PC-9 (cell line): ENCODE measurements around the gene KDM4B. TPM values are rescaled to one million over a fixed set of nuclear protein-coding genes. Genes with fewer than 3 reads are reported as not detected.
"Not testable (repeated sequence)": the region's sequence is repeated elsewhere in the genome, so short reads cannot be mapped to it uniquely, and the experiment has no call there.

Source experiments
- BruUV-seq: library from RNA; stranded (reverse); fragments of 400-500 nt; replicated peaks from 2 replicates; lab custom pipeline; 2021; lab: Mats Ljungman, UMichigan
- CTCF ChIA-PET: fragments of 300-600 bp; sonication (Branson Sonifier 250); formaldehyde crosslinking; loops from one replicate; lab custom pipeline; 2022; ENCODE audit warnings: antibody characterized with exemption; lab: Charles Lee
- POLR2A ChIA-PET: fragments of 300-600 bp; sonication (Branson Sonifier 250); formaldehyde crosslinking; loops from one replicate; lab custom pipeline; 2022; ENCODE audit warnings: antibody characterized with exemption; ENCODE audit not compliant: unreplicated experiment; lab: Charles Lee
- DNase-seq, 2 experiments: peaks; one replicate each; pipeline versions ENCODE4 v3.0.0 to v3.0.0-alpha.2; 2015 to 2022; ENCODE audit warnings: mixed read lengths in 1 of 2
- H2AFZ ChIP-seq: fragments of 200-600 bp; sonication (generic); 2 replicates; pipeline ENCODE4 v1.8.1; 2017; ENCODE audit warnings: antibody characterized with exemption
- H3F3A ChIP-seq: fragments of 200-600 bp; sonication (generic); 2 replicates; pipeline ENCODE4 v1.8.1; 2017; ENCODE audit warnings: antibody characterized with exemption, mild to moderate bottlenecking, low read depth; ENCODE audit not compliant: insufficient read depth
- H3K27ac ChIP-seq: fragments of 200-600 bp; sonication (generic); 2 replicates; pipeline ENCODE4 v1.6.1; 2016; ENCODE audit warnings: mixed run types
- H3K27me3 ChIP-seq: fragments of 200-600 bp; sonication (generic); 2 replicates; pipeline ENCODE4 v1.6.1; 2016; ENCODE audit warnings: low read depth, mixed run types; ENCODE audit not compliant: insufficient read depth
- H3K36me3 ChIP-seq: fragments of 200-600 bp; sonication (generic); 2 replicates; pipeline ENCODE4 v1.6.1; 2016; ENCODE audit warnings: low read depth, mixed run types
- H3K4me1 ChIP-seq: fragments of 200-600 bp; sonication (generic); replicated peaks from 2 replicates; pipeline ENCODE4 v1.6.1; 2016; ENCODE audit warnings: mixed run types; ENCODE audit not compliant: insufficient read depth
- H3K4me2 ChIP-seq: fragments of 200-600 bp; sonication (generic); 2 replicates; pipeline ENCODE4 v1.6.1; 2017; ENCODE audit warnings: mixed run types
- H3K4me3 ChIP-seq: fragments of 200-600 bp; sonication (generic); 2 replicates; pipeline ENCODE4 v1.6.1; 2016; ENCODE audit warnings: mixed run types
- H3K79me2 ChIP-seq: fragments of 200-600 bp; sonication (generic); 2 replicates; pipeline ENCODE4 v1.6.1; 2017; ENCODE audit warnings: low read depth, mixed run types
- H3K9me2 ChIP-seq: fragments of 200-600 bp; sonication (generic); 2 replicates; pipeline ENCODE4 v1.8.1; 2017; ENCODE audit warnings: mild to moderate bottlenecking; ENCODE audit not compliant: insufficient read depth
- H3K9me3 ChIP-seq: fragments of 200-600 bp; sonication (generic); 2 replicates; pipeline ENCODE4 v1.8.1; 2016; ENCODE audit warnings: low read depth; ENCODE audit not compliant: insufficient read depth
- H4K20me1 ChIP-seq: fragments of 200-600 bp; sonication (generic); 2 replicates; pipeline ENCODE4 v1.8.1; 2017; ENCODE audit not compliant: insufficient read depth
- EZH2 ChIP-seq: fragments of 200-600 bp; sonication (generic); IDR thresholded peaks from 2 replicates; pipeline ENCODE4 v1.8.0; 2017; ENCODE audit warnings: antibody characterized with exemption, low read depth
- intact Hi-C: fragments of 100-400 bp; cut with micrococcal nuclease; formaldehyde crosslinking; loops from one replicate; pipeline ENCODE4 v1.10.0; 2022; ENCODE audit not compliant: unreplicated experiment
- total RNA-seq: library from RNA; stranded (reverse); gene quantifications from 2 replicates; pipeline ENCODE4 v1.2.3, GENCODE V29; 2021
- TF ChIP-seq, protein P1 (sequence below): fragments of 200-600 bp; sonication (generic); conservative IDR thresholded peaks from 2 replicates; pipeline ENCODE4 v1.6.1; 2017; ENCODE audit warnings: mixed run types, antibody characterized with exemption, mild to moderate bottlenecking, moderate library complexity

The KDM4B gene
- total RNA-seq, 1 experiment from 2014 or later: 19.5 TPM

DNA sequence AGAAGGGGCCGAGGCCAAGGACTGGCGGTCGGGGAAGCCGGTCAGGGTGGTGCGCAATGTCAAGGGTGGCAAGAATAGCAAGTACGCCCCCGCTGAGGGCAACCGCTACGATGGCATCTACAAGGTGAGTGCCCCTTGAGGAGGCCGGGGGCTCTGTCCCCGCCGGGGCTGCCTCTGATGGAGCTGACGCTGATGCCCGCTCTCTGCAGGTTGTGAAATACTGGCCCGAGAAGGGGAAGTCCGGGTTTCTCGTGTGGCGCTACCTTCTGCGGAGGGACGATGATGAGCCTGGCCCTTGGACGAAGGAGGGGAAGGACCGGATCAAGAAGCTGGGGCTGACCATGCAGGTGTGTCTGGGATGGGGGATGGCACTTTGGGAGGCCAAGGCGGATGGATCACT lies 18.3 kb upstream of the KDM4B start:
- H3K27ac ChIP-seq, H3K9me2 ChIP-seq, H4K20me1 ChIP-seq, DNase-seq, BruUV-seq, intact Hi-C loops, H3K36me3 ChIP-seq, POLR2A ChIA-PET, H3F3A ChIP-seq, CTCF ChIA-PET, H3K4me2 ChIP-seq, H3K27me3 ChIP-seq, H3K79me2 ChIP-seq, H2AFZ ChIP-seq, H3K4me3 ChIP-seq, H3K9me3 ChIP-seq, H3K4me1 ChIP-seq: not testable (repeated sequence)

DNA sequence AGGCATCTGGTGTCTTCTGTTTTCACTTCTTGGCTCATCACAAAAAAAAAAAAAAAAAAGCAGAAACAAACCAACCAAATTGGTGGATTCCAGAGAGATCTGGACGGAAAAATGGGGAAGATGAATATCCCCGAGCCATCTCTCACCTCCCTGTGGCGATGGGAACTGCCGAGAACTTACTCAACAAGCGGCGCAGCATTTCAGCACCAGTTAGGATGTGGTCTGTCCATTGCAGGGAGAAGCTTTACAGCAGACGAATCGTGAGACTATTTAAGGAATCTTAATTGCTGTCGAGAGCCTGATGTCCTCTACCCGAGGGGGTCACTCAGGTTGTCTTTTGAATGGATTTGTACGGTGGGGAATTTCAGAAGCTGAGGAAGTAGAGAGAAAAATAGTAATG lies 17.3 kb upstream of the KDM4B start:
- intact Hi-C loops: no loop called here
- Histone ChIP-seq H3K36me3 (no peaks in the 10 kb centered on the region), H2AFZ (no peak overlapping the region), H3K27ac (no peak overlapping the region), H3K27me3 (no peaks in the 10 kb centered on the region), H3K4me2 (no peak overlapping the region), H3K9me2 (no peaks in the 10 kb centered on the region), H3K79me2 (no peaks in the 10 kb centered on the region), H3K4me3 (no peak overlapping the region), H3F3A (no peaks in the 10 kb centered on the region), H3K9me3 (no peaks in the 10 kb centered on the region), H4K20me1 (no peaks in the 10 kb centered on the region), H3K4me1 (no peaks in the 10 kb centered on the region)
- BruUV-seq: no TSS peak
- CTCF ChIA-PET: no interaction called here
- POLR2A ChIA-PET: no interaction called here
- no peak for DNase-seq
- TF ChIP-seq EZH2: no peak
- TF ChIP-seq, protein P1, sequence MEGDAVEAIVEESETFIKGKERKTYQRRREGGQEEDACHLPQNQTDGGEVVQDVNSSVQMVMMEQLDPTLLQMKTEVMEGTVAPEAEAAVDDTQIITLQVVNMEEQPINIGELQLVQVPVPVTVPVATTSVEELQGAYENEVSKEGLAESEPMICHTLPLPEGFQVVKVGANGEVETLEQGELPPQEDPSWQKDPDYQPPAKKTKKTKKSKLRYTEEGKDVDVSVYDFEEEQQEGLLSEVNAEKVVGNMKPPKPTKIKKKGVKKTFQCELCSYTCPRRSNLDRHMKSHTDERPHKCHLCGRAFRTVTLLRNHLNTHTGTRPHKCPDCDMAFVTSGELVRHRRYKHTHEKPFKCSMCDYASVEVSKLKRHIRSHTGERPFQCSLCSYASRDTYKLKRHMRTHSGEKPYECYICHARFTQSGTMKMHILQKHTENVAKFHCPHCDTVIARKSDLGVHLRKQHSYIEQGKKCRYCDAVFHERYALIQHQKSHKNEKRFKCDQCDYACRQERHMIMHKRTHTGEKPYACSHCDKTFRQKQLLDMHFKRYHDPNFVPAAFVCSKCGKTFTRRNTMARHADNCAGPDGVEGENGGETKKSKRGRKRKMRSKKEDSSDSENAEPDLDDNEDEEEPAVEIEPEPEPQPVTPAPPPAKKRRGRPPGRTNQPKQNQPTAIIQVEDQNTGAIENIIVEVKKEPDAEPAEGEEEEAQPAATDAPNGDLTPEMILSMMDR: no peak

DNA sequence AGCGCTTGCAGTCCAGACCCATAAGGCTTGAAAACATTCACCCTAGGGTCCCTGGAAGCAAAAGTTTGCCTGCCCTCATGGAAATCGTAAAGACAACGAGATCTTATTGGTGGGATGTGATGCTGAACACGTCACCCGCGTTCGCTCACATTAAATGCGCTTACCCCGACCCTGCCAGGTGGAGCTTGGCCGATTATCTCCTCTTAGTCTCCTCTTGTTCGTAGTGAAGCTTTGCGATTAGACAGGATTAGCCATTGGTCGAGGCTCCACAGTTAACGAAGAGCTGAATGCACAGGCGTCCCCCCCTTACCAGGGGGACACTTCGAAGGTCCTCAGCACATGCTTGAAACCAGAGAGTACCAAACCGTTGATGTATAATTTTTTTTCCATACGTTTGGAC lies 16.0 kb upstream of the KDM4B start:
- Histone ChIP-seq H3K79me2 (no peaks in the 10 kb centered on the region), H3K4me3 (no peak overlapping the region), H3K9me3 (no peaks in the 10 kb centered on the region), H3K9me2 (no peaks in the 10 kb centered on the region), H3K4me1 (no peaks in the 10 kb centered on the region), H3K27ac (no peak overlapping the region), H3K36me3 (no peaks in the 10 kb centered on the region), H4K20me1 (no peaks in the 10 kb centered on the region), H2AFZ (no peak overlapping the region), H3K4me2 (no peak overlapping the region), H3F3A (no peaks in the 10 kb centered on the region), H3K27me3 (no peaks in the 10 kb centered on the region)
- no peak for TF ChIP-seq EZH2
- TF ChIP-seq, protein P1: no peak
- DNase-seq: no peak
- ChIA-PET POLR2A (no interaction called here), CTCF (interaction anchor here (1.2 kb wide), 1 partner anchor 40 kb away, joined by 3 read pairs; no protein-coding TSS in a partner anchor)
- no TSS peak for BruUV-seq
- intact Hi-C loops: no loop called here

DNA sequence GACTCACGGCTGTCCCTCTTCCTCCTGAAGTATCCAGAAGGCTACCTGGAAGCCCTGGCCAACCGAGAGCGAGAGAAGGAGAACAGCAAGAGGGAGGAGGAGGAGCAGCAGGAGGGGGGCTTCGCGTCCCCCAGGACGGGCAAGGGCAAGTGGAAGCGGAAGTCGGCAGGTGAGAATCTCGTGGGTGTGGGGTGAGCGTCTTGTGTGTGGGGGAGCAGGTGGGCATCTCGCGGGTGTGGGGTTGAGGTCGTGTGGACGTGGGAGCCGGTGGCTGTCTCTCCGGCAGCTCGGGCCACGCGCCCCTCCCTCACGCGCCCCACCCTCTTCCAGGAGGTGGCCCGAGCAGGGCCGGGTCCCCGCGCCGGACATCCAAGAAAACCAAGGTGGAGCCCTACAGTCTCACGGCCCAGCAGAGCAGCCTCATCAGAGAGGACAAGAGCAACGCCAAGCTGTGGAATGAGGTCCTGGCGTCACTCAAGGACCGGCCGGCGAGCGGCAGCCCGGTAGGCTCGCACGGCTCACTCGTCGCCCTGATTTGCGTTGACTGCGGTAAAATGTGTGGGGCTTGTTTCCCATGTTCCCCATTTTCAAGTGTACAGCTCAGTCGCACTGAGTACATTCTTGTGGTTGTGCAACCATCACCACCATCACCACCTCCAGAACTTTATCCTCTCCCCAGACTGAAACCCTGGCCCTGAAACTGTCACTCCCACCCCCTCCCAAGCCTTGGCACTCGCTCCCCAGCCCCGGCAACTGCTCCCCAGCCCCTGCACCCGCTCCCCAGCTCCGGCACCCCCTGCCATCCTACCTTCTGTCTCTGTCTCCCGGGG lies 14.4 kb upstream of the KDM4B start:
- H3K36me3 ChIP-seq, H4K20me1 ChIP-seq, H3F3A ChIP-seq, H3K79me2 ChIP-seq, H3K27me3 ChIP-seq, H3K4me2 ChIP-seq, BruUV-seq, intact Hi-C loops, POLR2A ChIA-PET, H3K27ac ChIP-seq, H3K9me3 ChIP-seq, DNase-seq, H3K4me3 ChIP-seq, H3K9me2 ChIP-seq, H2AFZ ChIP-seq, H3K4me1 ChIP-seq: not testable (repeated sequence)
- CTCF ChIA-PET: interaction anchor here (0.6 kb wide), 1 partner anchor 163 kb away, joined by 5 read pairs; the partner anchor contains the start of gene FEM1A
